ENCODE results near the gene PPP1R2C. TPM values are rescaled to one million over a fixed set of nuclear protein-coding genes. Genes with fewer than 3 reads are reported as not detected.
A peak's percentile ranks its signal among the peaks of the same experiment; 100 is the strongest.

PPP1R2C gene
- total and polyA plus RNA-seq, 2 experiments from 2014 or later = not detected

DNA sequence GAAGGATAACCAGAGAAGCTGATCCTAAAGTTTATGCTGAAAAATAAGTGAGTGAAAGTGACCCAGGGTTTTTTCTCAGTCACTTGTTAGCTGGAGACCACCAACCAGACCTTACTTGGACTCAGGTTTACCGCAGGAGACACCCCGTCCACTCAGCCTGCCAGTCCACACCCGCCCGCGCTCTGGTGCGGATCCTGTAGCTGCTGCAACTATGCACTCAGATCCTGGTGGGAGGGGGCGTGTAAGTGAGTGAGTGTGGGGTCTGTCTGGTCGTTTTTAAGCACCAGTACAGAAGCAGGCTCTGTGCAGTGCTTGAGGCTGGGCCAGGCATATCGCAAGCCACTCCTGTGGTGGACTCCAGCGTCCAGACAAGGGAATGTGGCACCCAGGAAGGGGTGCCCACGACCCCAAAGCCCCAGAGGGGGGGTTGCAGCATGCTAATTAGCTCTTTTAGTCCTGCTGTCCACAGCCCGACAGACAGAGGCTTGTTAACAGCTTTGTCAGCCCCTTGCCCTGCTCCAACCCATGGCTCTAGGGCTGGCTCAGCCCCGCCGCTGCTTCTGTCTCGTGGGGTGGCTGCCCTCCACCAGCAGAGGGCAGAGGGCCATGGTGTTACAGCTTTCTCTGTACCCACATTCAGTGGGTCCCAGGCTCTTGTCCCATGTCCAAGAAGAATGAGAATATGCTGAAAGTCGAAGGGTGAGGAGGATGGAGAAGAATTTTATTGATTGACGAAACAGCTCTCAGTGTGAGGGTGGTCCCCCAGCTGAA lies 40.4 kb upstream of the PPP1R2C start:
- Histone ChIP-seq H2AFZ (no peak overlapping the region), H3K4me3 (no peak overlapping the region), H3K36me3 (ENCODE audit: insufficient read depth) (no peaks in the 10 kb centered on the region), H3K4me1 (ENCODE audit: insufficient read depth) (no peaks in the 10 kb centered on the region), H3F3A (replicated peaks; ENCODE audit: low read depth) (no peaks in the 10 kb centered on the region), H3K9me2 (ENCODE audit: insufficient read depth) (no peaks in the 10 kb centered on the region), H4K20me1 (replicated peaks; ENCODE audit: insufficient read depth) (no peaks in the 10 kb centered on the region), H3K27ac (ENCODE audit: low read depth) (no peak overlapping the region), H3K4me2 (no peak overlapping the region), H3K27me3 (ENCODE audit: insufficient read depth) (no peaks in the 10 kb centered on the region), H3K79me2 (replicated peaks; ENCODE audit: insufficient read depth) (no peaks in the 10 kb centered on the region)
- ATAC-seq (no peak), DNase-seq (ENCODE audit: low spot score) (peak; percentile 13)
- Mint-ChIP-seq H3K27ac (no peak overlapping the region), H3K4me1 (no peaks in the 10 kb centered on the region; the same call in 2 of the 3 replicates), H3K36me3 (ENCODE audit: low read depth) (peaks cover 64% of the 10 kb centered on the region), H3K9me3 (peaks cover 59% of the 10 kb centered on the region), H3K27me3 (ENCODE audit: insufficient read depth, low read depth, poor library complexity) (peaks cover 5% of the 10 kb centered on the region), H3K4me3 (no peak overlapping the region)
- TF ChIP-seq CTCF (conservative IDR thresholded peaks at IDR 0.05; ENCODE audit: low read depth in 2 of 2) (no peak), STAT1 (IDR thresholded peaks at IDR 0.05; ENCODE audit: unreplicated experiment) (no peak), NANOG (IDR thresholded peaks at IDR 0.05; ENCODE audit: borderline replicate concordance) (no peak), ZNF114 (CRISPR knock-in tag; IDR thresholded peaks at IDR 0.05) (no peak), CREB1 (CRISPR knock-in tag; IDR thresholded peaks at IDR 0.05; ENCODE audit: low read depth) (no peak), JUNB (IDR thresholded peaks at IDR 0.05; ENCODE audit: unreplicated experiment) (no peak), POLR2AphosphoS5 (IDR thresholded peaks at IDR 0.05; ENCODE audit: low read depth) (no peak), EZH2 (IDR thresholded peaks at IDR 0.05; ENCODE audit: low read depth, unreplicated experiment) (no peak)
- TF ChIP-seq, protein P1, sequence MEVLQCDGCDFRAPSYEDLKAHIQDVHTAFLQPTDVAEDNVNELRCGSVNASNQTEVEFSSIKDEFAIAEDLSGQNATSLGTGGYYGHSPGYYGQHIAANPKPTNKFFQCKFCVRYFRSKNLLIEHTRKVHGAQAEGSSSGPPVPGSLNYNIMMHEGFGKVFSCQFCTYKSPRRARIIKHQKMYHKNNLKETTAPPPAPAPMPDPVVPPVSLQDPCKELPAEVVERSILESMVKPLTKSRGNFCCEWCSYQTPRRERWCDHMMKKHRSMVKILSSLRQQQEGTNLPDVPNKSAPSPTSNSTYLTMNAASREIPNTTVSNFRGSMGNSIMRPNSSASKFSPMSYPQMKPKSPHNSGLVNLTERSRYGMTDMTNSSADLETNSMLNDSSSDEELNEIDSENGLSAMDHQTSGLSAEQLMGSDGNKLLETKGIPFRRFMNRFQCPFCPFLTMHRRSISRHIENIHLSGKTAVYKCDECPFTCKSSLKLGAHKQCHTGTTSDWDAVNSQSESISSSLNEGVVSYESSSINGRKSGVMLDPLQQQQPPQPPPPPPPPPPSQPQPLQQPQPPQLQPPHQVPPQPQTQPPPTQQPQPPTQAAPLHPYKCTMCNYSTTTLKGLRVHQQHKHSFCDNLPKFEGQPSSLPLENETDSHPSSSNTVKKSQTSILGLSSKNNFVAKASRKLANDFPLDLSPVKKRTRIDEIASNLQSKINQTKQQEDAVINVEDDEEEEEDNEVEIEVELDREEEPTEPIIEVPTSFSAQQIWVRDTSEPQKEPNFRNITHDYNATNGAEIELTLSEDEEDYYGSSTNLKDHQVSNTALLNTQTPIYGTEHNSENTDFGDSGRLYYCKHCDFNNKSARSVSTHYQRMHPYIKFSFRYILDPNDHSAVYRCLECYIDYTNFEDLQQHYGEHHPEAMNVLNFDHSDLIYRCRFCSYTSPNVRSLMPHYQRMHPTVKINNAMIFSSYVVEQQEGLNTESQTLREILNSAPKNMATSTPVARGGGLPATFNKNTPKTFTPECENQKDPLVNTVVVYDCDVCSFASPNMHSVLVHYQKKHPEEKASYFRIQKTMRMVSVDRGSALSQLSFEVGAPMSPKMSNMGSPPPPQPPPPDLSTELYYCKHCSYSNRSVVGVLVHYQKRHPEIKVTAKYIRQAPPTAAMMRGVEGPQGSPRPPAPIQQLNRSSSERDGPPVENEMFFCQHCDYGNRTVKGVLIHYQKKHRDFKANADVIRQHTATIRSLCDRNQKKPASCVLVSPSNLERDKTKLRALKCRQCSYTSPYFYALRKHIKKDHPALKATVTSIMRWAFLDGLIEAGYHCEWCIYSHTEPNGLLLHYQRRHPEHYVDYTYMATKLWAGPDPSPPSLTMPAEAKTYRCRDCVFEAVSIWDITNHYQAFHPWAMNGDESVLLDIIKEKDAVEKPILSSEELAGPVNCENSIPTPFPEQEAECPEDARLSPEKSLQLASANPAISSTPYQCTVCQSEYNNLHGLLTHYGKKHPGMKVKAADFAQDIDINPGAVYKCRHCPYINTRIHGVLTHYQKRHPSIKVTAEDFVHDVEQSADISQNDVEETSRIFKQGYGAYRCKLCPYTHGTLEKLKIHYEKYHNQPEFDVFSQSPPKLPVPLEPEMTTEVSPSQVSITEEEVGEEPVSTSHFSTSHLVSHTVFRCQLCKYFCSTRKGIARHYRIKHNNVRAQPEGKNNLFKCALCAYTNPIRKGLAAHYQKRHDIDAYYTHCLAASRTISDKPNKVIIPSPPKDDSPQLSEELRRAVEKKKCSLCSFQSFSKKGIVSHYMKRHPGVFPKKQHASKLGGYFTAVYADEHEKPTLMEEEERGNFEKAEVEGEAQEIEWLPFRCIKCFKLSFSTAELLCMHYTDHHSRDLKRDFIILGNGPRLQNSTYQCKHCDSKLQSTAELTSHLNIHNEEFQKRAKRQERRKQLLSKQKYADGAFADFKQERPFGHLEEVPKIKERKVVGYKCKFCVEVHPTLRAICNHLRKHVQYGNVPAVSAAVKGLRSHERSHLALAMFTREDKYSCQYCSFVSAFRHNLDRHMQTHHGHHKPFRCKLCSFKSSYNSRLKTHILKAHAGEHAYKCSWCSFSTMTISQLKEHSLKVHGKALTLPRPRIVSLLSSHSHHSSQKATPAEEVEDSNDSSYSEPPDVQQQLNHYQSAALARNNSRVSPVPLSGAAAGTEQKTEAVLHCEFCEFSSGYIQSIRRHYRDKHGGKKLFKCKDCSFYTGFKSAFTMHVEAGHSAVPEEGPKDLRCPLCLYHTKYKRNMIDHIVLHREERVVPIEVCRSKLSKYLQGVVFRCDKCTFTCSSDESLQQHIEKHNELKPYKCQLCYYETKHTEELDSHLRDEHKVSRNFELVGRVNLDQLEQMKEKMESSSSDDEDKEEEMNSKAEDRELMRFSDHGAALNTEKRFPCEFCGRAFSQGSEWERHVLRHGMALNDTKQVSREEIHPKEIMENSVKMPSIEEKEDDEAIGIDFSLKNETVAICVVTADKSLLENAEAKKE (CRISPR knock-in tag; IDR thresholded peaks at IDR 0.05) = no peak
